ENCODE data around the gene PRSS27. TPM values are rescaled to one million over a fixed set of nuclear protein-coding genes. Genes with fewer than 3 reads are reported as not detected.

PRSS27 gene
- total and polyA plus RNA-seq, 11 donors: 0.19 to 1.3 (median 0.39) TPM; not detected in 3

GRCh38 chr16:2713985-2714774, 5.8 kb downstream of the PRSS27 start:
- H3K4me1 ChIP-seq: peaks cover 0 to 16% (median 7%) of the 10 kb centered on the region in 12 donors
- no peak for DNase-seq
- WGBS, 4 donors: 83 to 87% (median 86%) methylated on average over 25 to 28 of the region's 28 CpGs
- intact Hi-C loops (cut with DNase I): no loop called here
- H3K27ac ChIP-seq: no peak overlapping the region
- no peaks in the 10 kb centered on the region for H3K27me3 ChIP-seq
- ATAC-seq: no peak
- TF ChIP-seq POLR2A (IDR thresholded peaks at IDR 0.05): no peak
- no peak for TF ChIP-seq CTCF (IDR thresholded peaks at IDR 0.05)
- peaks cover 0 to 12% (median 4%) of the 10 kb centered on the region in 9 donors for H3K36me3 ChIP-seq
- no peaks in the 10 kb centered on the region for H3K9me3 ChIP-seq
- H3K4me3 ChIP-seq: no peak overlapping the region

- Histone ChIP-seq H3K27ac (no peak overlapping the region), H3K4me1 (peaks cover 0 to 12% (median 5%) of the 10 kb centered on the region in 12 donors), H3K9me3 (no peaks in the 10 kb centered on the region), H3K36me3 (peaks cover 0 to 18% (median 11%) of the 10 kb centered on the region in 9 donors), H3K27me3 (no peaks in the 10 kb centered on the region), H3K4me3 (no peak overlapping the region)
- no peak for TF ChIP-seq POLR2A (IDR thresholded peaks at IDR 0.05)
- TF ChIP-seq CTCF (IDR thresholded peaks at IDR 0.05): no peak
- ATAC-seq (no peak), DNase-seq (no peak)
- intact Hi-C loops (cut with DNase I): no loop called here
- WGBS, 4 donors: 72 to 79% (median 78%) methylated on average over 11 to 14 of the region's 14 CpGs
Measured at GRCh38 chr16:2713523-2713922, 6.5 kb downstream of the PRSS27 start.

GRCh38 chr16:2712546-2712945, 7.5 kb downstream of the PRSS27 start:
- H3K4me3 ChIP-seq: no peak overlapping the region
- no peak overlapping the region for H3K27ac ChIP-seq
- DNase-seq (no peak), ATAC-seq (no peak)
- no peaks in the 10 kb centered on the region for H3K9me3 ChIP-seq
- peaks cover 0 to 28% (median 20%) of the 10 kb centered on the region in 9 donors for H3K36me3 ChIP-seq
- WGBS, 4 donors: 82 to 95% (median 82%) methylated on average over 7 to 21 of the region's 21 CpGs
- TF ChIP-seq POLR2A (IDR thresholded peaks at IDR 0.05): no peak
- no peak for TF ChIP-seq CTCF (IDR thresholded peaks at IDR 0.05)
- peaks cover 0 to 12% (median 5%) of the 10 kb centered on the region in 12 donors for H3K4me1 ChIP-seq
- intact Hi-C loops (cut with DNase I): no loop called here
- no peaks in the 10 kb centered on the region for H3K27me3 ChIP-seq

- WGBS, 4 donors: 78 to 89% (median 79%) methylated on average over 12 to 14 of the region's 14 CpGs
- no peak for TF ChIP-seq POLR2A (IDR thresholded peaks at IDR 0.05)
- no peak for TF ChIP-seq CTCF (IDR thresholded peaks at IDR 0.05)
- Histone ChIP-seq H3K27ac (no peak overlapping the region), H3K4me1 (peaks cover 0 to 12% (median 5%) of the 10 kb centered on the region in 12 donors), H3K9me3 (no peaks in the 10 kb centered on the region), H3K27me3 (no peaks in the 10 kb centered on the region), H3K4me3 (no peak overlapping the region), H3K36me3 (peaks cover 0 to 33% (median 25%) of the 10 kb centered on the region in 9 donors)
- intact Hi-C loops (cut with DNase I): no loop called here
- ATAC-seq (no peak), DNase-seq (no peak)
Measured at GRCh38 chr16:2712063-2712441, 8.0 kb downstream of the PRSS27 start.
